ENCODE data around the gene LRRC45. TPM values are rescaled to one million over a fixed set of nuclear protein-coding genes. Genes with fewer than 3 reads are reported as not detected.

Gene LRRC45
- total and polyA plus RNA-seq, 2 of the 4 experiments (the other 2 are of a cell fraction) = 7.2 to 10.2 TPM

DNA sequence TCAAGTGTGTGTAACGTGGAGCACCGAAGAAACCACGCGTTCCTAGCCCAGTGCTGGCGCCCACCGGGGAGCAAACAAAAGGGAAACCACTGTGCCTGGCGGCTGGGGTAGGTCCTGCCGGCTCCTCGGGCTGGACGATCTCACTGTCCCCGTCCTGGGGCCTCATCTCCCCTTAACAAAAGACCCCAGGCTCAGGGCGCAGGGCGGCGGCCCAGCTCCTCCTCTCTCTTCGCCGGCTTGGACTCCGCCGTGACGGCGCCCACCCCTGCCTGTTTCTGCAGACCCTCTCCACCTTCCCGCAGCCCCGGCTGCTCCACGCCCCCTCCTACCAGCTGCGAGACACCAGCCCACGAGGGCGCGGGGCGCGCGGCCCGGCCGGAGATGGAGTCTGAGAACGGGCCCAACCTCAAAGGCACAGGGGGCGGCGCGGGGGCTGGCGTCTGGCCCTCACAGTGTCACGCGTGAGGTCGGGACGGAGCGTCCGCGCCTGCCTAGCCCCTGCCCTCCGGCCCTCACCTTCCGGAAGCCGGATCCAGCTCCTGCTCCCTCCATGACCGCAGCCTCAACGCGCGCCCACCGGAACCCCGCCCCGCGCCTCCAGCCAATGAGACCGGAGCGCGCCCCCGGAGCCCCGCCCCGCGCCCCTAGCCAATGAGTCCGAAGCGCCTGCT is 660 bp upstream of the LRRC45 start, which contains the start of gene CENPX:
Gene CENPX, minus strand, starts transcription at position 569 of the 671 bp plus-strand sequence. Its CDS starts 17 bp downstream, at position 552.
- ATAC-seq (ENCODE audit: low read depth) (no peak; the same call in 1 of the 2 replicates), DNase-seq (no peak)
- peak within 1 kb of the TSS; percentile 70 for H3K23ac ChIP-seq (ENCODE audit: low read depth, low read length)
- H3K4me3 ChIP-seq (ENCODE audit: insufficient read depth, low read depth, low read length) = peak within 1 kb of the TSS; percentile 92
- peak within 1 kb of the TSS; percentile 64 for H3K4ac ChIP-seq (ENCODE audit: low read depth, low read length)
- no TSS peak for BruUV-seq (replicated peaks)
- H3K9ac ChIP-seq (ENCODE audit: low read depth, low read length) = peak within 1 kb of the TSS; percentile 81
- no peak within 1 kb of the TSS for H2BK20ac ChIP-seq (ENCODE audit: low read depth, low read length)
- peaks cover 12 to 46% of the 10 kb centered on the region in 2 experiments for H3K79me1 ChIP-seq (ENCODE audit: low read depth in 1 of 2, low read length in 2 of 2)
- no peaks in the 10 kb centered on the region for H3K27me3 ChIP-seq (ENCODE audit: control insufficient read depth, insufficient read depth, low read length)
- H4K91ac ChIP-seq (ENCODE audit: insufficient read depth, low read depth, low read length) = peak within 1 kb of the TSS; percentile 1; the same call in 1 of the 2 replicates
- H2AFZ ChIP-seq (replicated peaks; ENCODE audit: low read length, poor library complexity) = peak within 1 kb of the TSS; percentile 98
- TF ChIP-seq RCOR1 (IDR thresholded peaks at IDR 0.05; ENCODE audit: insufficient replicate concordance, low read length) (no peak), MXI1 (IDR thresholded peaks at IDR 0.05; ENCODE audit: borderline replicate concordance, low read depth, low read length) (peak; percentile 45; the same call in 1 of the 2 replicates), POLR2A (IDR thresholded peaks at IDR 0.05; ENCODE audit: low read depth, low read length) (peak; percentile 49; the same call in 1 of the 2 replicates)
- no peak within 1 kb of the TSS; the same call in 1 of the 2 replicates for H2BK120ac ChIP-seq (ENCODE audit: low read depth, low read length)
- peak within 1 kb of the TSS; percentile 23; the same call in 1 of the 2 replicates for H3K14ac ChIP-seq (replicated peaks; ENCODE audit: low read depth, low read length)
- H3K27ac ChIP-seq (ENCODE audit: insufficient read depth, low read length) = peak within 1 kb of the TSS; percentile 51; the same call in 1 of the 2 replicates
- no peak within 1 kb of the TSS for H3K18ac ChIP-seq (ENCODE audit: low read depth, low read length)
- H2BK5ac ChIP-seq (ENCODE audit: low read depth, low read length, poor library complexity, severe bottlenecking) = no peak within 1 kb of the TSS
- H3K4me2 ChIP-seq (ENCODE audit: low read depth, low read length) = peak within 1 kb of the TSS; percentile 99
- peaks cover 5% of the 10 kb centered on the region; the same call in 1 of the 2 replicates for H3K36me3 ChIP-seq (ENCODE audit: control insufficient read depth, insufficient read depth, low read length)
- dilution Hi-C loops (cut with HindIII; ENCODE audit: low sequenced_read_pairs, unreplicated experiment) = no loop called here
- peak within 1 kb of the TSS; percentile 67 to 78; a peak in 2 of 4 replicates for H4K8ac ChIP-seq (ENCODE audit: low read depth in 2 of 2, low read length in 2 of 2)
- H4K20me1 ChIP-seq (ENCODE audit: insufficient read depth, low read length) = peaks cover 24% of the 10 kb centered on the region
- H3K56ac ChIP-seq (ENCODE audit: extremely low read depth, insufficient read depth, low read length) = peak within 1 kb of the TSS; percentile 59; the same call in 1 of the 2 replicates
- CTCF ChIA-PET = interaction anchor here (1.0 to 1.3 kb wide), 2 partner anchors 15 to 63 kb away, joined by 3 to 11 read pairs; partner anchors contain the start of gene DCXR
- no peaks in the 10 kb centered on the region for H3K9me3 ChIP-seq (ENCODE audit: control insufficient read depth, insufficient read depth, low read length)
- WGBS, 2 experiments (ENCODE audit: extremely low coverage in 2 of 2, insufficient read length in 1 of 2) = 0% methylated on average over 25 of the region's 64 CpGs; no CpG with 5 or more reads in 1 of the 2 experiments
- in situ Hi-C loops (cut with MboI; ENCODE audit: low sequenced_read_pairs) = no loop called here
- intact Hi-C loops (cut with micrococcal nuclease) = loop anchor here (2.0 kb wide), 1 partner anchor 150 kb away; no protein-coding TSS in a partner anchor
- POLR2A ChIA-PET (ENCODE audit: unreplicated experiment) = no interaction called here
- no peaks in the 10 kb centered on the region for H3K9me1 ChIP-seq (ENCODE audit: insufficient read depth, low read length)
- H2AK9ac ChIP-seq (replicated peaks; ENCODE audit: low read depth, low read length, poor library complexity) = peak within 1 kb of the TSS; percentile 90
- no peak within 1 kb of the TSS for H4K5ac ChIP-seq (ENCODE audit: low read depth, low read length)
- no peak within 1 kb of the TSS for H2BK15ac ChIP-seq (ENCODE audit: low read depth, low read length)
- H3K4me1 ChIP-seq (ENCODE audit: control insufficient read depth, insufficient read depth, low read length) = peaks cover 13% of the 10 kb centered on the region
- peak within 1 kb of the TSS; percentile 70 for H2AK5ac ChIP-seq (ENCODE audit: low read depth, low read length)

Measured in IMR-90 (cell line).